ENCODE measurements around the gene POP7.

Gene POP7

DNA sequence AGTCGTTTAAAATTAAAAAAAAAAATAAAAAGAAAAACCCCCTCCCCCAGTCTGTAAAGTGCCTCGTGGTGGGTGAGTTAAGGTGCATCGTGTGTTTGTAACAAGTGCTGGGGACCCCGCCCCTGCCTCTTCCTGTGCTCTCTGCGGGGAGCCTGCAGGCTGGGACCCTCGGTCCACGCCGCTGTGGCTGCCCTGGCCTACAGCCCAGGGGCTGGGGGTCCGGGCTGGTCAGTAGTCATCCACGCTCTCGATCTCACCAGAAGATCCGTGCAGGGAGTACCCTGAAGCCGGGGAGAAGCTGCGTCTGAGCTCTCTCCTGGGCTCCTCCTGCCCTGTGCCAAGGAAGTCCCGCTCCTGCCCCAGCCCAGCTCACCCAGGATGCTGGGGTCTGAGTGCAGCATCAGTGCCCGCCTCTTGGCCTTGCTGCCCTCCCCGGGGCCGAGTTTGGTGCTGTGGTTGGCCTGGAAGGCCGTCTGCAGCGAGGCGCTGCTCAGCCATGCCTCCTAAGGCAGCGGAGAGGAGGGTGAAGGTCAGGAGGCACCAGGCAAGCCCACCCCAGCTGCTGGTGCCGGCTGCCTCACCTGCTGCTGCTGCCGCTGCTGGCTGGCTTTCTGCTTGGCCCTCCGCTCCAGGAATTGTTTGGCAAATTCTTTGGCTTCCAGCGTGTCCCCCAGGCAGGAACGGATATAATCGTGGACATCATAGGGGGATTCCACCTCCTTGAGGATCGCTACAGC lies 24.3 kb upstream of the POP7 start:
- H3K27me3 ChIP-seq (ENCODE audit: low read length) = no peaks in the 10 kb centered on the region
- no peak overlapping the region for H3K27ac ChIP-seq (ENCODE audit: low read depth, low read length)
- peaks cover 21% of the 10 kb centered on the region for H3F3A ChIP-seq (ENCODE audit: insufficient read depth)
- H3K9me3 ChIP-seq (ENCODE audit: insufficient read depth, low read length) = no peaks in the 10 kb centered on the region
- no peaks in the 10 kb centered on the region; the same call in 1 of the 2 replicates for H4K20me1 ChIP-seq (ENCODE audit: low read depth, low read length)
- H3K79me2 ChIP-seq (ENCODE audit: insufficient read depth, low read length) = no peaks in the 10 kb centered on the region
- no peaks in the 10 kb centered on the region for H3K9me2 ChIP-seq (replicated peaks; ENCODE audit: insufficient read depth, low read length)
- H3K9ac ChIP-seq (ENCODE audit: low read length) = no peak overlapping the region
- no peak overlapping the region for H3K4me2 ChIP-seq (ENCODE audit: low read depth, low read length, poor library complexity, severe bottlenecking)
- no peak overlapping the region for H2AFZ ChIP-seq (ENCODE audit: low read depth, low read length, severe bottlenecking)
- TF ChIP-seq, protein P1, sequence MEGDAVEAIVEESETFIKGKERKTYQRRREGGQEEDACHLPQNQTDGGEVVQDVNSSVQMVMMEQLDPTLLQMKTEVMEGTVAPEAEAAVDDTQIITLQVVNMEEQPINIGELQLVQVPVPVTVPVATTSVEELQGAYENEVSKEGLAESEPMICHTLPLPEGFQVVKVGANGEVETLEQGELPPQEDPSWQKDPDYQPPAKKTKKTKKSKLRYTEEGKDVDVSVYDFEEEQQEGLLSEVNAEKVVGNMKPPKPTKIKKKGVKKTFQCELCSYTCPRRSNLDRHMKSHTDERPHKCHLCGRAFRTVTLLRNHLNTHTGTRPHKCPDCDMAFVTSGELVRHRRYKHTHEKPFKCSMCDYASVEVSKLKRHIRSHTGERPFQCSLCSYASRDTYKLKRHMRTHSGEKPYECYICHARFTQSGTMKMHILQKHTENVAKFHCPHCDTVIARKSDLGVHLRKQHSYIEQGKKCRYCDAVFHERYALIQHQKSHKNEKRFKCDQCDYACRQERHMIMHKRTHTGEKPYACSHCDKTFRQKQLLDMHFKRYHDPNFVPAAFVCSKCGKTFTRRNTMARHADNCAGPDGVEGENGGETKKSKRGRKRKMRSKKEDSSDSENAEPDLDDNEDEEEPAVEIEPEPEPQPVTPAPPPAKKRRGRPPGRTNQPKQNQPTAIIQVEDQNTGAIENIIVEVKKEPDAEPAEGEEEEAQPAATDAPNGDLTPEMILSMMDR (IDR thresholded peaks at IDR 0.05; ENCODE audit: insufficient read depth, low read length, poor library complexity, severe bottlenecking) = no peak
- TF ChIP-seq EZH2phosphoT487 (conservative IDR thresholded peaks at IDR 0.05; ENCODE audit: low read length) = no peak
- H3K36me3 ChIP-seq (ENCODE audit: low read length) = no peaks in the 10 kb centered on the region
- no peak overlapping the region for H3K4me3 ChIP-seq (ENCODE audit: insufficient read depth, low read length, poor library complexity, severe bottlenecking)

DNA sequence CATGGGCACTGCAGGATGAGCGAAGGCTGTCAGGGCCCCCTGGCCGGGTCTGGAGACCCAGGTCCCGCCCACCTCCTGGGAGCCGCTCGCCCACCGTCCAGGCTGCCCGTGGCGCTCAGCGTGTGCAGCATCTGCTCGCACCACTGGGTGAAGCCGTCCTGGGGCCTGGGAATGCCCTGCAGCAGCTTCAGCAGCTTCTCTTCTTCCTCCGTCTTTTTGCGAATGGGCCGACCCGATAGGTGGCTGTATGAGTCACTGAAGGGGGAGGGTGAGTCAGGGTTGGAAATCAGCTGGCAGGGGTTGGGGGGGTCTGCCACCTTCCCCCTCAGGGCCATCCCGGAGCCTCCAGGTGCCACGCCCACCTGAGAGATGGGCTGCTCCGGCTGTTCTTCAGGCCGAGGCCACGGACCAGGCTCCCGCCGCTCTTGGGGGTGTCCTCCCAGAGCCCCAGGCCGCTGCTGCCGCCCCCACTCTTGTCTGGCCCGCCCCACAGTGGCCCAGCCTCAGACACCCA lies 23.6 kb upstream of the POP7 start:
- no peaks in the 10 kb centered on the region for H3K36me3 ChIP-seq (ENCODE audit: low read length)
- H3K9ac ChIP-seq (ENCODE audit: low read length) = no peak overlapping the region
- H3K79me2 ChIP-seq (ENCODE audit: insufficient read depth, low read length) = no peaks in the 10 kb centered on the region
- TF ChIP-seq, protein P1 (IDR thresholded peaks at IDR 0.05; ENCODE audit: insufficient read depth, low read length, poor library complexity, severe bottlenecking) = no peak
- no peak for TF ChIP-seq EZH2phosphoT487 (conservative IDR thresholded peaks at IDR 0.05; ENCODE audit: low read length)
- H3K9me3 ChIP-seq (ENCODE audit: insufficient read depth, low read length) = no peaks in the 10 kb centered on the region
- H3F3A ChIP-seq (ENCODE audit: insufficient read depth) = peaks cover 20% of the 10 kb centered on the region
- H2AFZ ChIP-seq (ENCODE audit: low read depth, low read length, severe bottlenecking) = no peak overlapping the region
- H3K9me2 ChIP-seq (replicated peaks; ENCODE audit: insufficient read depth, low read length) = no peaks in the 10 kb centered on the region
- H3K4me3 ChIP-seq (ENCODE audit: insufficient read depth, low read length, poor library complexity, severe bottlenecking) = no peak overlapping the region
- no peak overlapping the region for H3K27ac ChIP-seq (ENCODE audit: low read depth, low read length)
- H3K4me2 ChIP-seq (ENCODE audit: low read depth, low read length, poor library complexity, severe bottlenecking) = no peak overlapping the region
- no peaks in the 10 kb centered on the region for H4K20me1 ChIP-seq (ENCODE audit: low read depth, low read length)
- H3K27me3 ChIP-seq (ENCODE audit: low read length) = no peaks in the 10 kb centered on the region

DNA sequence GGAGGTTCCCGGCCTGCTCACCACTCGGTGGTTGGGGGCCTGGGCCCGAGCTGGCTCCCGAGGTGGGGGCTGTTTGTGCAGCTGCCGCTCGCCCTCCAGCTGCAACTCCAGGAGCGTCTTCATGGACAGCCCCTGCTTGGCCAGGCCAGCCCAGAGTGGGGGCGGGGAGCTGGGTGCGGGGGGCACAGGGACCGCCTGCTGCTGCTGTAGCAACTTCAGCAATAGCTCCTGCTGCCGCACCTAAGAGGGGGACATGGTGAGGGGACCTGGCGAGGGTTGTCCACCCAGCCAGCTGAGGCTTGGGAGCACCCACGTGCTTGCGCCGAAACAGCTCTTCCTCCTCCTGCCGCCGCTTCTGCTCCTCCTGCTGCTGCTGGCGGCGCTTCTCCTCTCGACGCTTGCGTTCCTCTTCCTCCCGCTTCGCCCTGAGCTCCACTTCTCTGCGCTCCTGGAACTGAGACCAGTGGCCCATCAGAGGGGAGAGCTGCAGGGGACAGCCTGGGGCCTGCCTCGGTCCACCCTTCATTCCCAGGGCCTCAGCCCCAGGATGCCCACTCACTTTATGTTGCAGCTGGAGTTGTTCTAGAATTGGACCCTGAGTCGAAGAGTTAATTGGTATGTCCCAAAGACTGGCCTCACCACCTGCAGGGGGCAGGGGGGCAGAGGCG lies 22.8 kb upstream of the POP7 start:
- H3K27ac ChIP-seq (ENCODE audit: low read depth, low read length) = no peak overlapping the region
- no peaks in the 10 kb centered on the region for H3K36me3 ChIP-seq (ENCODE audit: low read length)
- H3K9ac ChIP-seq (ENCODE audit: low read length) = no peak overlapping the region
- no peaks in the 10 kb centered on the region for H3K9me3 ChIP-seq (ENCODE audit: insufficient read depth, low read length)
- H3K9me2 ChIP-seq (replicated peaks; ENCODE audit: insufficient read depth, low read length) = no peaks in the 10 kb centered on the region
- TF ChIP-seq, protein P1 (IDR thresholded peaks at IDR 0.05; ENCODE audit: insufficient read depth, low read length, poor library complexity, severe bottlenecking) = no peak
- no peak for TF ChIP-seq EZH2phosphoT487 (conservative IDR thresholded peaks at IDR 0.05; ENCODE audit: low read length)
- H3K4me3 ChIP-seq (ENCODE audit: insufficient read depth, low read length, poor library complexity, severe bottlenecking) = no peak overlapping the region
- no peaks in the 10 kb centered on the region for H3K79me2 ChIP-seq (ENCODE audit: insufficient read depth, low read length)
- no peaks in the 10 kb centered on the region for H4K20me1 ChIP-seq (ENCODE audit: low read depth, low read length)
- H3F3A ChIP-seq (ENCODE audit: insufficient read depth) = peaks cover 20% of the 10 kb centered on the region
- H3K4me2 ChIP-seq (ENCODE audit: low read depth, low read length, poor library complexity, severe bottlenecking) = no peak overlapping the region
- no peak overlapping the region for H2AFZ ChIP-seq (ENCODE audit: low read depth, low read length, severe bottlenecking)
- H3K27me3 ChIP-seq (ENCODE audit: low read length) = no peaks in the 10 kb centered on the region
